Endothelial cell of umbilical vein (primary cell): ENCODE measurements around the gene EZR. TPM values are rescaled to one million over a fixed set of nuclear protein-coding genes. Genes with fewer than 3 reads are reported as not detected.

Experiments
- BruUV-seq: library from RNA; stranded (reverse); fragments of 400-500 nt; replicated peaks from 2 replicates; lab custom pipeline; 2021; lab: Mats Ljungman, UMichigan
- CTCF ChIA-PET: fragments of 300-600, 350-600 bp; sonication (Branson Sonifier 250); formaldehyde crosslinking; loops from one replicate; lab custom pipeline; 2021; ENCODE audit warnings: antibody characterized with exemption, inconsistent platforms; lab: Charles Lee
- POLR2A ChIA-PET: fragments of 300-600, 350-600 bp; sonication (Branson Sonifier 250); formaldehyde crosslinking; loops from one replicate; lab custom pipeline; 2021; ENCODE audit warnings: antibody characterized with exemption, inconsistent platforms; lab: Charles Lee
- DNase-seq: peaks from one replicate; pipeline ENCODE4 v3.0.0-alpha.2; 2011; ENCODE audit warnings: low read depth, low spot score
- FAIRE-seq: peaks from 2 replicates; lab custom pipeline; 2011; peaks lifted over from hg19 to GRCh38; lab: Jason Lieb, UNC
- H2AFZ ChIP-seq: 2 replicates; pipeline ENCODE4 v1.6.0; 2012; ENCODE audit warnings: low read depth, low read length, control low read depth, inconsistent platforms
- H3K27ac ChIP-seq: 2 replicates; pipeline ENCODE4 v1.5.1; 2011; ENCODE audit warnings: low read depth, mild to moderate bottlenecking, control low read depth, low read length, moderate library complexity; ENCODE audit not compliant: insufficient read depth
- H3K27me3 ChIP-seq, 2 experiments: 2 replicates each; pipeline versions ENCODE4 v1.6.0 to v1.6.1; 2011; ENCODE audit warnings: low read length in 2 of 2, mixed read lengths in 1 of 2; ENCODE audit not compliant: control insufficient read depth in 2 of 2, insufficient read depth in 2 of 2
- H3K36me3 ChIP-seq, 2 experiments: 2 replicates in 1 of 2; 3 replicates in 1 of 2; pipeline ENCODE4 v1.5.1; 2011; ENCODE audit warnings: low read length in 2 of 2, mild to moderate bottlenecking in 1 of 2, moderate library complexity in 1 of 2; ENCODE audit not compliant: control insufficient read depth in 2 of 2, insufficient read depth in 2 of 2; ENCODE audit errors: extremely low read depth in 1 of 2
- H3K4me1 ChIP-seq: 3 replicates; pipeline ENCODE4 v1.5.1; 2011; ENCODE audit warnings: mild to moderate bottlenecking, low read length; ENCODE audit not compliant: control insufficient read depth, insufficient read depth; ENCODE audit errors: extremely low read depth
- H3K4me2 ChIP-seq: 2 replicates; pipeline ENCODE4 v1.6.1; 2011; ENCODE audit warnings: low read length, control low read depth, mixed read lengths; ENCODE audit not compliant: insufficient read depth
- H3K4me3 ChIP-seq, 3 experiments: fragments of 200-600 bp in 1 of 3; sonication (generic), shearing (Covaris generic) in 1 of 3; replicated peaks in 1 of 3; 2 replicates each; pipeline ENCODE4 v1.5.1; 2011 to 2016; ENCODE audit warnings: control low read depth in 3 of 3, low read length in 3 of 3, mild to moderate bottlenecking in 2 of 3, inconsistent platforms in 1 of 3, low read depth in 1 of 3, moderate library complexity in 1 of 3; ENCODE audit not compliant: insufficient read depth in 1 of 3
- H3K79me2 ChIP-seq: 2 replicates; pipeline ENCODE4 v1.6.0; 2012; ENCODE audit warnings: low read length, inconsistent platforms; ENCODE audit not compliant: control insufficient read depth, insufficient read depth
- H3K9ac ChIP-seq: replicated peaks from 2 replicates; pipeline ENCODE3; 2011; ENCODE audit warnings: low read length, control low read depth; ENCODE audit not compliant: insufficient read depth; ENCODE audit errors: extremely low read depth
- H3K9me1 ChIP-seq: replicated peaks from 3 replicates; pipeline ENCODE4 v1.6.0; 2011; ENCODE audit warnings: mild to moderate bottlenecking, low read length; ENCODE audit not compliant: control insufficient read depth, insufficient read depth; ENCODE audit errors: extremely low read depth
- H3K9me3 ChIP-seq: replicated peaks from 2 replicates; pipeline ENCODE4 v1.5.1; 2012; ENCODE audit warnings: low read length, inconsistent platforms; ENCODE audit not compliant: control insufficient read depth, insufficient read depth
- H4K20me1 ChIP-seq: replicated peaks from 2 replicates; pipeline ENCODE3; 2011; ENCODE audit warnings: mild to moderate bottlenecking, low read length; ENCODE audit not compliant: control insufficient read depth, insufficient read depth; ENCODE audit errors: extremely low read depth
- EZH2 ChIP-seq: IDR thresholded peaks from 2 replicates; pipeline ENCODE4 v1.6.1; 2012; ENCODE audit warnings: borderline replicate concordance, low read depth, mild to moderate bottlenecking, moderate library complexity, low read length, inconsistent platforms; ENCODE audit not compliant: severe bottlenecking
- FOS ChIP-seq: IDR thresholded peaks from 2 replicates; pipeline ENCODE4 v1.6.1; 2011; ENCODE audit warnings: mild to moderate bottlenecking, low read length, moderate library complexity, borderline replicate concordance; ENCODE audit not compliant: insufficient read depth
- GATA2 ChIP-seq: IDR thresholded peaks from 2 replicates; pipeline ENCODE4 v1.7.0; 2011; ENCODE audit warnings: low read depth, mild to moderate bottlenecking, moderate library complexity, mixed read lengths, low read length; ENCODE audit not compliant: insufficient read length, insufficient read depth
- JUN ChIP-seq: IDR thresholded peaks from 2 replicates; pipeline ENCODE4 v1.6.1; 2011; ENCODE audit warnings: borderline replicate concordance, low read depth; ENCODE audit not compliant: insufficient read length, insufficient read depth
- MYC ChIP-seq: IDR thresholded peaks from one replicate; pipeline ENCODE4 v1.6.1; 2011; ENCODE audit warnings: mild to moderate bottlenecking, low read depth, low read length
- POLR2A ChIP-seq: IDR thresholded peaks from 2 replicates; pipeline ENCODE4 v1.6.1; 2012; ENCODE audit warnings: low read depth, mild to moderate bottlenecking, control low read depth, low read length
- POLR2AphosphoS5 ChIP-seq: IDR thresholded peaks from 2 replicates; pipeline ENCODE4 v1.6.1; 2012; ENCODE audit warnings: low read depth, mild to moderate bottlenecking, control low read depth, low read length, moderate library complexity; ENCODE audit not compliant: insufficient read depth
- dilution Hi-C: fragments of 300-500 bp; cut with MboI; formaldehyde crosslinking; loops from one replicate; pipeline ENCODE4 v1.15.0; 2019; ENCODE audit warnings: low sequenced_read_pairs; ENCODE audit not compliant: extremely low pct_ligation_motif_present
- intact Hi-C: fragments of 100-400 bp; cut with micrococcal nuclease; formaldehyde crosslinking; loops from one replicate; pipeline ENCODE4 v1.10.0; 2022
- polyA plus RNA-seq, 4 experiments: library from polyadenylated mRNA; depleted of rRNA in 3 of 4; stranded (reverse) in 3 of 4; unstranded in 1 of 4; fragments of >200 nt; gene quantifications; 2 replicates each; pipeline versions ENCODE4 v1.2.1 to v1.2.3, GENCODE V29; 2011 to 2012; ENCODE audit warnings: missing spikeins in 1 of 4
- total RNA-seq: library from RNA; stranded (reverse); gene quantifications from 2 replicates; pipeline ENCODE4 v1.2.3, GENCODE V29; 2021
- TF ChIP-seq, protein P1 (sequence below), 2 donors: IDR thresholded peaks; 1 replicate in 1 of 2; 2 replicates in 1 of 2; pipeline ENCODE4 v1.5.1; 2011; ENCODE audit warnings: low read length in 2 of 2, mild to moderate bottlenecking in 2 of 2, moderate library complexity in 2 of 2, control low read depth in 1 of 2, inconsistent platforms in 1 of 2, low read depth in 1 of 2; ENCODE audit not compliant: insufficient read depth in 1 of 2; ENCODE audit errors: extremely low read depth in 1 of 2
- TF ChIP-seq, protein P2 (sequence below): IDR thresholded peaks from 2 replicates; pipeline ENCODE4 v1.6.1; 2011; ENCODE audit not compliant: insufficient read depth, insufficient read length

Gene EZR
- total and polyA plus RNA-seq, 2 donors (not counting 3 experiments of a cell fraction or from before 2014, with no cell fraction given): 58.5 to 108 TPM

DNA sequence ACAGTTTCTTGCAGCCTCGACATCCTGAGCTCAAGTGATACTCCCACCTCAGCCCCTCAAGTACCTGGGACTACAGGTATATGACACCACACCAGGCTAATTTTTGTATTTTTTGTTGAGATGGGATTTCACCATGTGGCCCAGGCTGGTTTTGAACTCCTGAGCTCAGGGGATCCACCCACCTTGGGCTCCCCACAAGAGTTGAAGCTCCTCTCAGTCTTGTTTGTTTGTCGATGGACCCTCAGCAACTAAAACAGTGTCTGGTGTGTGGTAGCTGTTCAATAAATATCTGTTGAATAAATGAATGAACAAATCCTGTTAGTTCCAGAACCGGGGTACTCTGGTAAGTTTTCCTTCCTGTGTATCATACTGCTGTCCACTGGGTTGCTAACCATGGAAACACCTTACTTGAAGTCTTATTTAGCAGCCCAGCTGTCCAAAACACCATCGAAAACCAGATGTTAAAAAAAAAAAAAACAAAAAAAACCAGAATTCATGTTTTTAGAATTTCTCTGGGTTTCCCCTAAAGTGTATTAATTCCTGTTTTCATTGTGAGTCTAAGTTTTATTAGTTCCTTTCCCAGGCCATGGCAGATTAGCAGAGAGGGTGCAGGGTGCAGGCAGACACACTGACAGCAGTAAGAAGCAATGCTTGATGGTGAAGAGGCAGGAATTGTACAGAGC, 7.8 kb upstream of the EZR start:
- dilution Hi-C loops: no loop called here
- BruUV-seq: no TSS peak
- intact Hi-C loops: no loop called here

More for the DNA sequence above, 7.8 kb upstream of the EZR start:
- no peaks in the 10 kb centered on the region for H3K4me1 ChIP-seq
- no peaks in the 10 kb centered on the region for H3K36me3 ChIP-seq
- TF ChIP-seq, protein P1, sequence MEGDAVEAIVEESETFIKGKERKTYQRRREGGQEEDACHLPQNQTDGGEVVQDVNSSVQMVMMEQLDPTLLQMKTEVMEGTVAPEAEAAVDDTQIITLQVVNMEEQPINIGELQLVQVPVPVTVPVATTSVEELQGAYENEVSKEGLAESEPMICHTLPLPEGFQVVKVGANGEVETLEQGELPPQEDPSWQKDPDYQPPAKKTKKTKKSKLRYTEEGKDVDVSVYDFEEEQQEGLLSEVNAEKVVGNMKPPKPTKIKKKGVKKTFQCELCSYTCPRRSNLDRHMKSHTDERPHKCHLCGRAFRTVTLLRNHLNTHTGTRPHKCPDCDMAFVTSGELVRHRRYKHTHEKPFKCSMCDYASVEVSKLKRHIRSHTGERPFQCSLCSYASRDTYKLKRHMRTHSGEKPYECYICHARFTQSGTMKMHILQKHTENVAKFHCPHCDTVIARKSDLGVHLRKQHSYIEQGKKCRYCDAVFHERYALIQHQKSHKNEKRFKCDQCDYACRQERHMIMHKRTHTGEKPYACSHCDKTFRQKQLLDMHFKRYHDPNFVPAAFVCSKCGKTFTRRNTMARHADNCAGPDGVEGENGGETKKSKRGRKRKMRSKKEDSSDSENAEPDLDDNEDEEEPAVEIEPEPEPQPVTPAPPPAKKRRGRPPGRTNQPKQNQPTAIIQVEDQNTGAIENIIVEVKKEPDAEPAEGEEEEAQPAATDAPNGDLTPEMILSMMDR (IDR thresholded peaks at IDR 0.05; ENCODE audit: extremely low read depth in 1 of 2, insufficient read depth in 1 of 2, low read depth in 1 of 2, low read length in 2 of 2): no peak
- TF ChIP-seq GATA2 (no peak), JUN (no peak), EZH2 (no peak), POLR2AphosphoS5 (no peak), POLR2A (no peak), MYC (no peak), FOS (no peak)
- TF ChIP-seq, protein P2, sequence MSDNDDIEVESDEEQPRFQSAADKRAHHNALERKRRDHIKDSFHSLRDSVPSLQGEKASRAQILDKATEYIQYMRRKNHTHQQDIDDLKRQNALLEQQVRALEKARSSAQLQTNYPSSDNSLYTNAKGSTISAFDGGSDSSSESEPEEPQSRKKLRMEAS: no peak
- no peaks in the 10 kb centered on the region for H3K9me3 ChIP-seq
- H4K20me1 ChIP-seq: no peaks in the 10 kb centered on the region
- CTCF ChIA-PET: interaction anchor here (1.0 kb wide), 1 partner anchor 18 kb away, joined by 3 read pairs; no protein-coding TSS in a partner anchor
- peak; percentile 26 for FAIRE-seq
- no peak overlapping the region for H2AFZ ChIP-seq
- POLR2A ChIA-PET: no interaction called here
- no peak for DNase-seq
- H3K9me1 ChIP-seq: no peaks in the 10 kb centered on the region
- H3K79me2 ChIP-seq: no peaks in the 10 kb centered on the region
- H3K9ac ChIP-seq: no peak overlapping the region
- no peak overlapping the region for H3K27ac ChIP-seq
- peaks cover 0 to 2% of the 10 kb centered on the region in 2 experiments for H3K27me3 ChIP-seq
- H3K4me3 ChIP-seq: no peak overlapping the region
- no peak overlapping the region for H3K4me2 ChIP-seq
